ENCODE measurements around the gene VPS8.

DNA sequence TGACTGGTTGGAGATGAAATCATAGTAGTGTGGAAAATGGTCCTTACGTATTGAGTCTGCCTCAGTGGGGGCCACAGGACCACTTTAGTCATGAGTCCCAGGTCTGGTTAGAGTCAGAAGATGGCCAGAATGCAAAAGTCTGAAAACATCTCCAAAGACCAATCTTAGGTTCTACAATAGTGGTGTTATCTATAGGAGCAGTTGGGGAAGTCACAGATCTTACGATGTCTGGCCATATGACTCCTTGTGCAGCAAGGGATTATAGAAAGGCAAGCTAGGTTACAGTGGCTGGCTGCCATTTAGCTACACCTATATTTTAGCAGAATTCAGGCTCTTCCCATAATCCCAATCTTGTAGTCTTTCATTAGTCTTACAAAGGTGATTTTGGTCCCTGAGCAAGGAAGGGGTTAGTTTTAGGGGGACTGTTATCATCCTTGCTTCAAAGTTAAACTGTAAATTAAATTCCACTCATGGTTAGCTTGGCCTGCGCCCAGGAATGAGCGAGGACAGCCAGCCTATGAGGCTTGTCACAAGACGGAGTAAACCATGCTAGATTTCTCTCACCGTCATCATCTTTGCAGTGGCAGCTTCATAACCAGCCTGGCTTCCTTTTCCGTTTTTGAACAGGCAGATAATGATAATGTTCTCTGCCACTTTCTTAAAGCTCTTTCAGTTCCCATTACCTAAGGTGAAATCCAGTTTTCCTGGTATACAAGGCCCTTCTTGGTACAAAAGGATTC is 134.1 kb downstream of the VPS8 start:
- TF ChIP-seq CTCF (tag by site-specific recombination; IDR thresholded peaks at IDR 0.05): no peak
- no peak for TF ChIP-seq ZBTB8A (tag by site-specific recombination; IDR thresholded peaks at IDR 0.05)
- TF ChIP-seq MEIS1 (CRISPR knock-in tag; IDR thresholded peaks at IDR 0.05; ENCODE audit: borderline replicate concordance): no peak
- TF ChIP-seq TRIM28 (IDR thresholded peaks at IDR 0.05; ENCODE audit: borderline replicate concordance, low read length): no peak
- no peak for TF ChIP-seq ZNF24 (tag by site-specific recombination; IDR thresholded peaks at IDR 0.05)
- TF ChIP-seq, protein P1, sequence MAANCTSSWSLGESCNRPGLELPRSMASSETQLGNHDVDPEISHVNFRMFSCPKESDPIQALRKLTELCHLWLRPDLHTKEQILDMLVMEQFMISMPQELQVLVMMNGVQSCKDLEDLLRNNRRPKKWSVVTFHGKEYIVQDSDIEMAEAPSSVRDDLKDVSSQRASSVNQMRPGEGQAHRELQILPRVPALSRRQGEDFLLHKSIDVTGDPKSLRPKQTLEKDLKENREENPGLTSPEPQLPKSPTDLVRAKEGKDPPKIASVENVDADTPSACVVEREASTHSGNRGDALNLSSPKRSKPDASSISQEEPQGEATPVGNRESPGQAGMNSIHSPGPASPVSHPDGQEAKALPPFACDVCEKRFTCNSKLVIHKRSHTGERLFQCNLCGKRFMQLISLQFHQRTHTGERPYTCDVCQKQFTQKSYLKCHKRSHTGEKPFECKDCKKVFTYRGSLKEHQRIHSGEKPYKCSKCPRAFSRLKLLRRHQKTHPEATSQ (tag by site-specific recombination; IDR thresholded peaks at IDR 0.05): no peak
- no peak for TF ChIP-seq SETDB1 (IDR thresholded peaks at IDR 0.05; ENCODE audit: insufficient read length, low read length)
- no peak for TF ChIP-seq ZNF785 (tag by site-specific recombination; IDR thresholded peaks at IDR 0.05)
- no peak for TF ChIP-seq ZNF791 (tag by site-specific recombination; IDR thresholded peaks at IDR 0.05)
- TF ChIP-seq ZNF433 (tag by site-specific recombination; IDR thresholded peaks at IDR 0.05; ENCODE audit: low read depth): no peak
- no peak for TF ChIP-seq ZBTB11 (tag by site-specific recombination; conservative IDR thresholded peaks at IDR 0.05; ENCODE audit: low read depth)
- TF ChIP-seq SALL2 (tag by site-specific recombination; IDR thresholded peaks at IDR 0.05; ENCODE audit: borderline replicate concordance): no peak
- TF ChIP-seq, protein P2, sequence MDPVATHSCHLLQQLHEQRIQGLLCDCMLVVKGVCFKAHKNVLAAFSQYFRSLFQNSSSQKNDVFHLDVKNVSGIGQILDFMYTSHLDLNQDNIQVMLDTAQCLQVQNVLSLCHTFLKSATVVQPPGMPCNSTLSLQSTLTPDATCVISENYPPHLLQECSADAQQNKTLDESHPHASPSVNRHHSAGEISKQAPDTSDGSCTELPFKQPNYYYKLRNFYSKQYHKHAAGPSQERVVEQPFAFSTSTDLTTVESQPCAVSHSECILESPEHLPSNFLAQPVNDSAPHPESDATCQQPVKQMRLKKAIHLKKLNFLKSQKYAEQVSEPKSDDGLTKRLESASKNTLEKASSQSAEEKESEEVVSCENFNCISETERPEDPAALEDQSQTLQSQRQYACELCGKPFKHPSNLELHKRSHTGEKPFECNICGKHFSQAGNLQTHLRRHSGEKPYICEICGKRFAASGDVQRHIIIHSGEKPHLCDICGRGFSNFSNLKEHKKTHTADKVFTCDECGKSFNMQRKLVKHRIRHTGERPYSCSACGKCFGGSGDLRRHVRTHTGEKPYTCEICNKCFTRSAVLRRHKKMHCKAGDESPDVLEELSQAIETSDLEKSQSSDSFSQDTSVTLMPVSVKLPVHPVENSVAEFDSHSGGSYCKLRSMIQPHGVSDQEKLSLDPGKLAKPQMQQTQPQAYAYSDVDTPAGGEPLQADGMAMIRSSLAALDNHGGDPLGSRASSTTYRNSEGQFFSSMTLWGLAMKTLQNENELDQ (tag by site-specific recombination; IDR thresholded peaks at IDR 0.05; ENCODE audit: low read depth): no peak
- no peak for TF ChIP-seq ZNF629 (tag by site-specific recombination; IDR thresholded peaks at IDR 0.05)

Data from HEK293 (cell line).